Karpas-422 (cell line): ENCODE data around the gene FHDC1. TPM values are rescaled to one million over a fixed set of nuclear protein-coding genes. Genes with fewer than 3 reads are reported as not detected.
"Not testable (repeated sequence)": the region's sequence is repeated elsewhere in the genome, so short reads cannot be mapped to it uniquely, and the experiment has no call there.

Experiments
- DNase-seq: peaks from one replicate; pipeline ENCODE4 v3.0.0-alpha.2; 2015
- H2AFZ ChIP-seq: fragments of 200-600 bp; sonication (generic); 2 replicates; pipeline ENCODE4 v1.6.1; 2014; ENCODE audit warnings: antibody characterized with exemption, low read length, mixed read lengths
- H3K27ac ChIP-seq: fragments of 200-600 bp; sonication (generic); 2 replicates; pipeline ENCODE4 v1.5.1; 2014; ENCODE audit warnings: mild to moderate bottlenecking, low read length, moderate library complexity
- H3K27me3 ChIP-seq: fragments of 200-600 bp; sonication (generic); 2 replicates; pipeline ENCODE4 v1.6.1; 2014; ENCODE audit warnings: low read length, mixed read lengths
- H3K36me3 ChIP-seq: fragments of 200-600 bp; sonication (generic); 2 replicates; pipeline ENCODE4 v1.6.1; 2014; ENCODE audit warnings: low read length, mixed read lengths; ENCODE audit not compliant: insufficient read depth
- H3K4me1 ChIP-seq: fragments of 200-600 bp; sonication (generic); 2 replicates; pipeline ENCODE4 v1.6.1; 2014; ENCODE audit warnings: mild to moderate bottlenecking, low read length, mixed read lengths
- H3K4me2 ChIP-seq: fragments of 200-600 bp; sonication (generic); 2 replicates; pipeline ENCODE4 v1.6.1; 2014; ENCODE audit warnings: low read length, low read depth, mild to moderate bottlenecking; ENCODE audit not compliant: poor library complexity, severe bottlenecking
- H3K4me3 ChIP-seq: fragments of 200-600 bp; sonication (generic); 2 replicates; pipeline ENCODE4 v1.5.1; 2014; ENCODE audit warnings: mild to moderate bottlenecking, antibody characterized with exemption, low read length, mixed read lengths
- H3K79me2 ChIP-seq: fragments of 200-600 bp; sonication (generic); 2 replicates; pipeline ENCODE4 v1.6.1; 2014; ENCODE audit warnings: mild to moderate bottlenecking, low read length, mixed read lengths
- H3K9ac ChIP-seq: fragments of 200-600 bp; sonication (generic); 2 replicates; pipeline ENCODE4 v1.6.0; 2014; ENCODE audit warnings: low read length
- H3K9me2 ChIP-seq: fragments of 200-600 bp; sonication (generic), shearing (Covaris generic); replicated peaks from 2 replicates; pipeline ENCODE4 v1.6.0; 2014; ENCODE audit warnings: mild to moderate bottlenecking, low read length, moderate library complexity; ENCODE audit not compliant: insufficient read depth
- H3K9me3 ChIP-seq: fragments of 300-700, 200-600 bp; sonication (generic); 2 replicates; pipeline ENCODE4 v1.6.1; 2014; ENCODE audit warnings: low read length, mixed read lengths
- H4K20me1 ChIP-seq: fragments of 200-600 bp; sonication (generic); 2 replicates; pipeline ENCODE4 v1.6.1; 2014; ENCODE audit warnings: mild to moderate bottlenecking, antibody characterized with exemption, low read length, low read depth; ENCODE audit not compliant: insufficient read depth
- total RNA-seq: library from RNA; depleted of rRNA; stranded (reverse); fragments of >200 nt; shearing (Covaris generic); gene quantifications from 2 replicates; pipeline ENCODE4 v1.2.3, GENCODE V29; 2014; ENCODE audit warnings: low replicate concordance; rRNA removed

The FHDC1 gene, protein sequence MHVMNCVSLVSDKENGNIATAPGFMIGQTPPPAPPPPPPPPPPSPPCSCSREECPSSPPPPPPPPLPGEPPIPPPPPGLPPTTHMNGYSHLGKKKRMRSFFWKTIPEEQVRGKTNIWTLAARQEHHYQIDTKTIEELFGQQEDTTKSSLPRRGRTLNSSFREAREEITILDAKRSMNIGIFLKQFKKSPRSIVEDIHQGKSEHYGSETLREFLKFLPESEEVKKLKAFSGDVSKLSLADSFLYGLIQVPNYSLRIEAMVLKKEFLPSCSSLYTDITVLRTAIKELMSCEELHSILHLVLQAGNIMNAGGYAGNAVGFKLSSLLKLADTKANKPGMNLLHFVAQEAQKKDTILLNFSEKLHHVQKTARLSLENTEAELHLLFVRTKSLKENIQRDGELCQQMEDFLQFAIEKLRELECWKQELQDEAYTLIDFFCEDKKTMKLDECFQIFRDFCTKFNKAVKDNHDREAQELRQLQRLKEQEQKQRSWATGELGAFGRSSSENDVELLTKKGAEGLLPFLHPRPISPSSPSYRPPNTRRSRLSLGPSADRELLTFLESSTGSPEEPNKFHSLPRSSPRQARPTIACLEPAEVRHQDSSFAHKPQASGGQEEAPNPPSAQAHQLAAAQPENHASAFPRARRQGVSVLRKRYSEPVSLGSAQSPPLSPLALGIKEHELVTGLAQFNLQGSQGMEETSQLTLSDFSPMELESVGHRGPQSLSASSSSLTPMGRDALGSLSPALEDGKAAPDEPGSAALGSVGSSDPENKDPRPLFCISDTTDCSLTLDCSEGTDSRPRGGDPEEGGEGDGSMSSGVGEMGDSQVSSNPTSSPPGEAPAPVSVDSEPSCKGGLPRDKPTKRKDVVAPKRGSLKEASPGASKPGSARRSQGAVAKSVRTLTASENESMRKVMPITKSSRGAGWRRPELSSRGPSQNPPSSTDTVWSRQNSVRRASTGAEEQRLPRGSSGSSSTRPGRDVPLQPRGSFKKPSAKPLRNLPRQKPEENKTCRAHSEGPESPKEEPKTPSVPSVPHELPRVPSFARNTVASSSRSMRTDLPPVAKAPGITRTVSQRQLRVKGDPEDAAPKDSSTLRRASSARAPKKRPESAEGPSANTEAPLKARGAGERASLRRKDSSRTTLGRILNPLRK
- 0.07 and 0.61 TPM in 2 replicates for total RNA-seq

DNA sequence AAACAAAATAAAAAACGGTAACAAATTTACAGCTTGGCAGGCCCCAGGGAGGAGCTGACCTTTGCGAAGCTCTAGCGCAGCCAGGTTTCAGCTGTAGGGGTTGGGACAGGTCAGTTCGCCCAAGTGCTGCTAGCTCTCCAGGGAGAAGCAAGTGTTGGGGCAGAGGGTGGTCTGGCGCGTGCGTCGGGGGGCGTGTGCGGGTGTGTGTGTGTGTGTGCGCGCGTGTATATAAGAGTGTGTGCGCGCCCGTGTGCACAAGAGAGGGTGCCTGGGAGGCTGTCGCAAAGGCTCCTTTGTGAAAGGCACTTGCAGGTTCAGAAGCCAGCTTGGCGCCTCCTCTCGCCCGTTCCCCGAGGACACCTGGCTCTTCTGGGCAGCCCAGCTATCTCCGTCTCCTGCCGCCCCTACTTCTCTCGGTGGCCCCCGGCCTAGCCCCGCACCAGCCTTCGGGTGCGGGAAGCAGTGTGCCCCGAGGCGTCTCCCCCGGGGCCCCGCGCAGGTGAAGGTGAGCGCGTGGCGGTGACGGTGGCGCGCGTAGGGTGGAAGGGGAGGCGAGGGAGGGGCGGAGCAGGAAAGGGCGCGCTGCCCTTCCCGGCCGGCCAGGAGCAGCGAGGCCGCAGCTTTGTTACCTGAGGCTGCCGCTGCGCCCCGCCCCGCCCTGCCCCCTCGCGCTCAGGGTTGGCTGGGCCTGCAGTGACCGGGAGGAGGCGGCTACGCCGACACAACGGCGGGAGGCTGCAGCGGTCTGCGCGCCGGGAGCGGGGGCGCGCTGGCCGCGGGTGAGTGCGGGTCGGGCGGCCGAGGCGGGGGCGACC, at the start of gene FHDC1:
TSS of gene FHDC1 (plus strand) at position 693 of the 815 bp plus-strand sequence. CDS start 6,735 bp downstream, outside the sequence.
- Histone ChIP-seq H3K9me2 (no peaks in the 10 kb centered on the region), H3K27me3 (no peaks in the 10 kb centered on the region), H4K20me1 (peaks cover 5% of the 10 kb centered on the region; the same call in 1 of the 2 replicates), H3K79me2 (no peaks in the 10 kb centered on the region), H3K9me3 (no peaks in the 10 kb centered on the region), H3K9ac (no peak within 1 kb of the TSS), H3K4me2 (peak within 1 kb of the TSS; percentile 34), H3K27ac (no peak within 1 kb of the TSS), H3K4me3 (peak within 1 kb of the TSS; percentile 26; the same call in 1 of the 2 replicates), H2AFZ (no peak within 1 kb of the TSS), H3K36me3 (no peaks in the 10 kb centered on the region), H3K4me1 (no peaks in the 10 kb centered on the region; the same call in 1 of the 2 replicates)
- DNase-seq, result no peak

DNA sequence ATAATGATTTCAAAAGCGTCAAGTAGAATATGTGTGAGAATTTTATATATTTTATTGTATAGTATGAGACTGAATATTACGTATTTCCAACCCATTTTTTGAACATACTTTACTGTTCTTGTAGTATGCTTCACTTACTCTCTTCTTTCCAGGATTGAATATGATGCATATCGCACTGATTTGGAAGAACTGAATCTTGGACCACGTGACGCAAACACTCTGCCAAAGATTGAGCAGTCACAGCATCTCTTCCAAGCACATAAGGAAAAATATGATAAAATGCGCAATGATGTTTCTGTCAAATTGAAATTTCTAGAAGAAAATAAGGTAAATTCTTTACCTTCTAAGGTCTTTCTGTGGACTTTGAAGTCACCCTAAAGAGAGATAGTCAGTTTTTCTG, 48.1 kb upstream of the FHDC1 start:
- Histone ChIP-seq H2AFZ (no peak overlapping the region), H3K79me2 (no peaks in the 10 kb centered on the region), H3K9me2 (no peaks in the 10 kb centered on the region), H3K36me3 (peaks cover 9% of the 10 kb centered on the region; the same call in 1 of the 2 replicates), H3K27me3 (no peaks in the 10 kb centered on the region), H4K20me1 (no peaks in the 10 kb centered on the region), H3K9me3 (no peaks in the 10 kb centered on the region), H3K4me2 (no peak overlapping the region), H3K4me1 (no peaks in the 10 kb centered on the region), H3K27ac (no peak overlapping the region), H3K4me3 (no peak overlapping the region), H3K9ac (no peak overlapping the region)
- DNase-seq, result no peak

DNA sequence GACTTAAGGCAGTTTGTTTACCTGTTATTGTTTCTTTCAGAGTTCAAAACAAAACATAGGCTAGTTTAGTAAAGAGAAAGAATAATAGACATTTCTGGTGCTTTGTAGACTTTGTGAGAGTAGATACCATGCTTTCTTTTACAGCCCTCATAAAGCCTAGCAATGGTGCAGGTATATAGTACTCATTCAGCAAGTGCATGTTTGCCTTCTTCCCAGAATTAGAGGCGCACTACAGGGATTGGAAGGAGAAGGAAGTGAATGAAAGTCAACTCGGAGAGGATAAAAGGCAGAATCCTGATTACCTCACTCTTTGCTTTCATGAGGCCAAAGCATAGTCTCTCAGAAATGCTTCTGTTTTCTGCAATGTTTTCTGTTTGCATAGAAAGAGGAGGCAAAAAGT, 43.1 kb upstream of the FHDC1 start:
- H3K9me2 ChIP-seq, result no peaks in the 10 kb centered on the region
- H3K27me3 ChIP-seq, result no peaks in the 10 kb centered on the region
- H3K4me2 ChIP-seq, result no peak overlapping the region
- H3K4me3 ChIP-seq, result no peak overlapping the region
- no peak overlapping the region for H3K9ac ChIP-seq
- DNase-seq, result no peak
- no peak overlapping the region for H3K27ac ChIP-seq
- H3K36me3 ChIP-seq, result peaks cover 6% of the 10 kb centered on the region; the same call in 1 of the 2 replicates
- H3K4me1 ChIP-seq, result peaks cover 15% of the 10 kb centered on the region
- no peaks in the 10 kb centered on the region for H3K9me3 ChIP-seq
- H2AFZ ChIP-seq, result no peak overlapping the region
- H3K79me2 ChIP-seq, result peaks cover 6% of the 10 kb centered on the region; the same call in 1 of the 2 replicates
- H4K20me1 ChIP-seq, result no peaks in the 10 kb centered on the region

DNA sequence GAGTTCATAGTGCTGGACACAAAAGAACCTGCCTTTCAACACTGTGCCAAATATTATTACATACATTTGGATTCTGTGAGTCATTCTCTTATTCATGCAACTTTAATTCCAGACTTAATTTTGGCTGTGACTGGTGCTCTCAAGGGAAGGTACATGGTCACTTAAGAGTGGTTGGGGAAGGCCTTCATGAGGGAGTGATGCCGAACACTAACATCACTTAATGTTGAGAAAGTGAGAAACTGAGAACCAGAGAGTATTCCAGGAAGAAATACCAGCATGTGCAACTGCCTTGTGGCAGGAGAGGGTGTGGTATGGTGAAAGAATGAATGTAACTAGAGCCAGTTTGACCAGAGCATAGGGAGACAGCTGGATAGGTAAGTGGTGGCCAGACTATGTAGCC, 41.5 kb upstream of the FHDC1 start:
- no peak overlapping the region for H3K4me2 ChIP-seq
- no peaks in the 10 kb centered on the region for H4K20me1 ChIP-seq
- no peaks in the 10 kb centered on the region; the same call in 1 of the 2 replicates for H3K36me3 ChIP-seq
- no peaks in the 10 kb centered on the region for H3K9me3 ChIP-seq
- no peak overlapping the region for H2AFZ ChIP-seq
- no peak for DNase-seq
- H3K9me2 ChIP-seq, result no peaks in the 10 kb centered on the region
- no peak overlapping the region for H3K4me3 ChIP-seq
- peaks cover 11% of the 10 kb centered on the region; the same call in 1 of the 2 replicates for H3K79me2 ChIP-seq
- no peaks in the 10 kb centered on the region for H3K27me3 ChIP-seq
- no peak overlapping the region for H3K9ac ChIP-seq
- peaks cover 15% of the 10 kb centered on the region for H3K4me1 ChIP-seq
- no peak overlapping the region for H3K27ac ChIP-seq

DNA sequence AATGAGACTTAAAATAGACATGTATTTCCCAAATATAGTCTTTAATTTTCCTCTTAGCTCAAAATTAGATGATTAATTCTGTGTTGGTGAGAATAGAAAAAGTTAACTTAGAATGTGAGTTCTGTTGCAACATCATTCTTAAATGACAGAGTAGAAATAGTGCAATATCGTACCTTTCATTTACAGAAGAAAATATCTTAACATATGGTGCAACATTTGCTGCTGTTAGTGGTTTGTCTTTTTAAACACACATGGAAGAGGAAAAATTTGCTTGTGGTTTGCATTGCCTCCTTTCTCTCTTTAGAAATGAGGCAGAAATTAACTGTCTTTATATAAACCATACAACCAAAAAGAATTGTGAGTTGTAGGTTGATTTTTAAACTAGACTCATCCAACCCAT, 39.3 kb upstream of the FHDC1 start:
- Histone ChIP-seq H4K20me1 (no peaks in the 10 kb centered on the region), H3K4me1 (peaks cover 15% of the 10 kb centered on the region)

DNA sequence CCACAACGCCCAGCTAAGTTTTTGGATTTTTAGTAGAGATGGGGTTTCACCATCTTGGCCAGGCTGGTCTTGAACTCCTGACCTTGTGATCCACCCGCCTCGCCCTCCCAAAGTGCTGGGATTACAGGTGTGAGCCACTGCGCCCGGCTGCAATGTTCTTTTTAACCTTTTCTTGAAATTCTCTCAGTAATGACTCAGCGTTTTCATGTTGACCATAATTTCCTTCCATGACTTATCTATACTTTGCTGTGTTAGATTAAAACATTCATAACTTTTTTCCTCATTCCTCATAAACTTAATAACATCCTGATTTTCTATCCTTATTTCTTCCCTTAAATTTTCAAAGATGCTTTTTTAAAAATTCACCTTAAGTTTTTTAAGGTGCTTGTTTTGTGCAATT, 38.0 kb upstream of the FHDC1 start:
- not testable (repeated sequence) for DNase-seq, H3K27ac ChIP-seq, H3K9me2 ChIP-seq, H2AFZ ChIP-seq, H3K9me3 ChIP-seq, H4K20me1 ChIP-seq, H3K9ac ChIP-seq, H3K27me3 ChIP-seq, H3K4me3 ChIP-seq, H3K36me3 ChIP-seq, H3K4me2 ChIP-seq
- peaks cover 11% of the 10 kb centered on the region; the same call in 1 of the 2 replicates for H3K79me2 ChIP-seq
- peaks cover 15% of the 10 kb centered on the region for H3K4me1 ChIP-seq

More for the DNA sequence above, 39.3 kb upstream of the FHDC1 start:
- Histone ChIP-seq H2AFZ (no peak overlapping the region), H3K79me2 (peaks cover 11% of the 10 kb centered on the region; the same call in 1 of the 2 replicates), H3K9me3 (no peaks in the 10 kb centered on the region), H3K9me2 (no peaks in the 10 kb centered on the region), H3K4me2 (peak overlapping the region; percentile 12), H3K27me3 (no peaks in the 10 kb centered on the region), H3K27ac (peak overlapping the region; percentile 17), H3K4me3 (no peak overlapping the region), H3K36me3 (no peaks in the 10 kb centered on the region; the same call in 1 of the 2 replicates), H3K9ac (no peak overlapping the region)
- DNase-seq, result no peak

DNA sequence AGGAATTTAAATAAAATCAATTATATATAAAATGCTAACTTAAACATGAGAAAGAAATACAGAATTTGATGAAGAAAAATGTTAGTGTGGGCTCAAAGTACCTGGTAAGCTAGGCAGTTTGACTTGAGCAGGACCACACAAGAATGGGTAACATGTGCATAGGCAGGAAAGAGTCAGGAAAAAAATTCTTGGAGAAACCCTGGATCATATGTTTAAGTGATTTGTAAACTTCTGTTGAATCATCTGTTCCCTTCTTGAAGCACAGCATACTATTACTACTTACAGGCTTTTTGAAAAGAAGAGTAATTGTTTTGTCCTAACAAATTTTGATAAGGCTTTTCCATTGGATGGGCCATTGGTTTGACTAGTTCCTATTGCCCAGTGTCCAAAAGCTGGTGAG, 37.5 kb upstream of the FHDC1 start:
- H3K36me3 ChIP-seq, result no peaks in the 10 kb centered on the region
- H3K4me3 ChIP-seq, result no peak overlapping the region
- H3K4me2 ChIP-seq, result no peak overlapping the region
- no peaks in the 10 kb centered on the region for H3K9me2 ChIP-seq
- no peak overlapping the region for H3K9ac ChIP-seq
- H3K27ac ChIP-seq, result no peak overlapping the region
- H2AFZ ChIP-seq, result no peak overlapping the region
- peaks cover 15% of the 10 kb centered on the region for H3K4me1 ChIP-seq
- H3K27me3 ChIP-seq, result no peaks in the 10 kb centered on the region
- no peaks in the 10 kb centered on the region for H4K20me1 ChIP-seq
- DNase-seq, result no peak
- no peaks in the 10 kb centered on the region for H3K9me3 ChIP-seq
- peaks cover 11% of the 10 kb centered on the region; the same call in 1 of the 2 replicates for H3K79me2 ChIP-seq
